Lung (tissue), 12 donors: ENCODE results near the gene ZNRF1. TPM values are rescaled to one million over a fixed set of nuclear protein-coding genes. Genes with fewer than 3 reads are reported as not detected.

ENCODE experiments used
- ATAC-seq: fragments of 200-7000 bp; cut with Tn5 transposase; one replicate; pipeline ENCODE4 v1.9.1; 2020; ENCODE audit warnings: moderate number of reproducible peaks; ENCODE audit not compliant: insufficient read depth, low FRiP score
- DNase-seq, 3 donors: peaks; one replicate each; pipeline ENCODE4 v3.0.0-alpha.2; 2013 to 2017
- H3K27ac ChIP-seq, 2 donors: one replicate each; pipeline ENCODE4 v1.5.1; 2013; ENCODE audit warnings: mild to moderate bottlenecking in 2 of 2, moderate library complexity in 2 of 2, control low read depth in 1 of 2, inconsistent platforms in 1 of 2, low read depth in 1 of 2, low read length in 1 of 2
- H3K27me3 ChIP-seq, 3 donors: one replicate each; pipeline ENCODE4 v1.5.1; 2013; ENCODE audit warnings: low read length in 2 of 3; ENCODE audit not compliant: control insufficient read depth in 3 of 3, insufficient read depth in 3 of 3
- H3K36me3 ChIP-seq, 4 donors: one replicate each; pipeline ENCODE4 v1.5.1; 2013; ENCODE audit warnings: low read length in 4 of 4, mild to moderate bottlenecking in 1 of 4, moderate library complexity in 1 of 4; ENCODE audit not compliant: control insufficient read depth in 4 of 4, insufficient read depth in 4 of 4
- H3K4me1 ChIP-seq, 5 donors: one replicate each; pipeline ENCODE4 v1.5.1; 2013; ENCODE audit warnings: low read length in 5 of 5, mild to moderate bottlenecking in 2 of 5, moderate library complexity in 1 of 5; ENCODE audit not compliant: control insufficient read depth in 5 of 5, insufficient read depth in 5 of 5
- H3K4me3 ChIP-seq: one replicate; pipeline ENCODE4 v1.5.1; 2013; ENCODE audit warnings: mild to moderate bottlenecking, control low read depth, moderate library complexity
- H3K9ac ChIP-seq, 2 donors: one replicate each; pipeline ENCODE4 v1.5.1; 2013; ENCODE audit warnings: low read length in 2 of 2, control low read depth in 1 of 2; ENCODE audit not compliant: insufficient read depth in 1 of 2
- H3K9me3 ChIP-seq, 4 donors: one replicate each; pipeline ENCODE4 v1.5.1; 2013; ENCODE audit warnings: low read length in 3 of 4, mild to moderate bottlenecking in 1 of 4, moderate library complexity in 1 of 4; ENCODE audit not compliant: control insufficient read depth in 4 of 4, insufficient read depth in 3 of 4
- WGBS, 2 donors: extraction: QIAGEN DNeasy Blood & Tissue Kit; methylation state at CpG; one replicate each; pipeline ENCODE4 v1.1.7; 2013; 5-methylcytosine and 5-hydroxymethylcytosine counted together
- polyA plus RNA-seq, 2 donors: library from polyadenylated mRNA; stranded (reverse); fragments of 200-250 nt; gene quantifications; one replicate each; pipeline ENCODE4 v1.2.1, GENCODE V29; 2013
- total RNA-seq, 2 donors: library from RNA; depleted of rRNA in 1 of 2; stranded (reverse); fragments of >200 nt in 1 of 2; gene quantifications; one replicate each; pipeline ENCODE4 v1.2.1, GENCODE V29; 2014 to 2021
- TF ChIP-seq, protein P1 (sequence below): IDR thresholded peaks from 2 replicates; pipeline ENCODE4 v1.5.1; 2012; ENCODE audit warnings: mild to moderate bottlenecking; ENCODE audit errors: control extremely low read depth, extremely low read depth
- donor health status: control.
- donor health status: control.
- donor health status: Bipolar disorder and iron deficiency.
- donor health status: healthy.
- donor health status: DM: yes; HTN: yes; CAD: no.

Gene ZNRF1
- total and polyA plus RNA-seq, 4 donors, result 8.9 to 25.1 (median 16.2) TPM

DNA sequence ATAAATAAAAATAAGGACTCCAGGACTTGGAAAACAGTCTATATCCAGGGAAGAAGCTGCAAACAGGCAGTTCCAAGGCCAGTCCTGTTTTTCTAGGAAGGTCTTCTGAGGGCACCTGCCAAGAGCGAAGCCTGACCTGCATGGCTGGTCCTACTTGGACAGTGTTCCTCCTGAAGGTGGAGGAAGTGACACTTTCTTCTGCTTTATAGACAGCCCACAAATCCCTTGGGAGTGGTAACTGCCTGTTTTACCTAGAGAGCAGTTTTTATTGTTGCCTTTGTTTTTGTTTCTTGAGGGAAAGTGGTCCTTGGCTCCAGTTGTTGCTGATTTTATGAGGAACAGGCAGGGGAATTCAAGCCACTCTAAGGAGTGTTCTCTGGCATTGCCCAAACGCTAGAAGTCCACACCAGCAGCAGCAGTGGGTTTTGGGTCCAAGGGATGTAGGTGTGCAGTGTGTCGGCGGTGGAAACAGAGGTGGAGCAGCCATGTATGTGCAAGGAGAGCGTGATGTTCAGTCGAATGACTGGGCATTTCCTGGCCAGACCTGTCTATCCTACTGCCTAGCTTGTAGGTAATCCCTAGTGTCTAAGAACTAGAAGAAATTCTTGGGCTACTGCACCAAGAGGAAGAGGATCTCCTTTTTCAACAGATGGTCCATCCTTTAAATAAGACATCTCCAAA is 82.5 kb downstream of the ZNRF1 start:
- peaks cover 3 to 14% (median 7%) of the 10 kb centered on the region in 5 donors for H3K4me1 ChIP-seq
- H3K27me3 ChIP-seq, result no peaks in the 10 kb centered on the region
- WGBS, 2 donors, result 77 to 87% methylated on average over 6 of the region's 6 CpGs
- TF ChIP-seq, protein P1, sequence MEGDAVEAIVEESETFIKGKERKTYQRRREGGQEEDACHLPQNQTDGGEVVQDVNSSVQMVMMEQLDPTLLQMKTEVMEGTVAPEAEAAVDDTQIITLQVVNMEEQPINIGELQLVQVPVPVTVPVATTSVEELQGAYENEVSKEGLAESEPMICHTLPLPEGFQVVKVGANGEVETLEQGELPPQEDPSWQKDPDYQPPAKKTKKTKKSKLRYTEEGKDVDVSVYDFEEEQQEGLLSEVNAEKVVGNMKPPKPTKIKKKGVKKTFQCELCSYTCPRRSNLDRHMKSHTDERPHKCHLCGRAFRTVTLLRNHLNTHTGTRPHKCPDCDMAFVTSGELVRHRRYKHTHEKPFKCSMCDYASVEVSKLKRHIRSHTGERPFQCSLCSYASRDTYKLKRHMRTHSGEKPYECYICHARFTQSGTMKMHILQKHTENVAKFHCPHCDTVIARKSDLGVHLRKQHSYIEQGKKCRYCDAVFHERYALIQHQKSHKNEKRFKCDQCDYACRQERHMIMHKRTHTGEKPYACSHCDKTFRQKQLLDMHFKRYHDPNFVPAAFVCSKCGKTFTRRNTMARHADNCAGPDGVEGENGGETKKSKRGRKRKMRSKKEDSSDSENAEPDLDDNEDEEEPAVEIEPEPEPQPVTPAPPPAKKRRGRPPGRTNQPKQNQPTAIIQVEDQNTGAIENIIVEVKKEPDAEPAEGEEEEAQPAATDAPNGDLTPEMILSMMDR, result no peak
- ATAC-seq, result no peak
- DNase-seq, result no peak
- H3K9ac ChIP-seq, result no peak overlapping the region
- H3K36me3 ChIP-seq, result peaks cover 0 to 2% (median 0%) of the 10 kb centered on the region in 4 donors
- H3K9me3 ChIP-seq, result peaks cover 0 to 4% (median 0%) of the 10 kb centered on the region in 4 donors
- no peak overlapping the region for H3K4me3 ChIP-seq
- no peak overlapping the region for H3K27ac ChIP-seq

DNA sequence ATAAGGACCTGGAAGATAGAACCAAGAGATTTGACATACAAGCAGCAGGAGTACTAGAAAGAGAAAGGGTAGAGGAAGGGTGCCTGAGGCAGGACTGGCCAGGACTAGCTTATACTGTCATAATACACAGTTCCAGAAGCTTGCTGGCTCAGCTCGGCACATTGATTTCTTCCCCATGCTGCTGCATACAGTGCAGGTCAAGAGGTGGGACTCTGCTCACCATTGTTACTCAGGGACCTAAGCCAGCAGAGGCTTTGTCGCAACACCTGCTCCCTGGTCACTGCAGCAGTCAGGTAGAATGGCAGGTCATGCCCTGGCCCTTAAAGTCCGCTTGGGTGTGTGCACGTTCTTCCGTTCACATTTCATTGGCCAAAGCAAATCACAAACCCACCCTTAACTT is 85.0 kb downstream of the ZNRF1 start:
- peaks cover 19 to 32% (median 27%) of the 10 kb centered on the region in 5 donors for H3K4me1 ChIP-seq
- DNase-seq (no peak), ATAC-seq (no peak)
- no peak overlapping the region for H3K4me3 ChIP-seq
- no peak overlapping the region for H3K27ac ChIP-seq
- 91 to 96% methylated on average over 5 of the region's 5 CpGs for WGBS, 2 donors
- no peak overlapping the region for H3K9ac ChIP-seq
- no peaks in the 10 kb centered on the region for H3K9me3 ChIP-seq
- TF ChIP-seq, protein P1, result no peak
- no peaks in the 10 kb centered on the region for H3K27me3 ChIP-seq
- peaks cover 0 to 2% (median 0%) of the 10 kb centered on the region in 4 donors for H3K36me3 ChIP-seq

- no peaks in the 10 kb centered on the region for H3K27me3 ChIP-seq
- TF ChIP-seq, protein P1, result no peak
- ATAC-seq, result no peak
- H3K9ac ChIP-seq, result no peak overlapping the region
- peaks cover 19 to 47% (median 28%) of the 10 kb centered on the region in 5 donors for H3K4me1 ChIP-seq
- no peak for DNase-seq
- no peak overlapping the region for H3K27ac ChIP-seq
- no peaks in the 10 kb centered on the region for H3K9me3 ChIP-seq
- WGBS, 2 donors, result 87% methylated on average over 4 of the region's 4 CpGs
- peaks cover 0 to 2% (median 0%) of the 10 kb centered on the region in 4 donors for H3K36me3 ChIP-seq
- H3K4me3 ChIP-seq, result no peak overlapping the region
These were observed 86.7 kb downstream of the ZNRF1 start for GRCh38 chr16:75085556-75085955.
